ENCODE measurements around the gene SNX30.

The SNX30 gene

DNA sequence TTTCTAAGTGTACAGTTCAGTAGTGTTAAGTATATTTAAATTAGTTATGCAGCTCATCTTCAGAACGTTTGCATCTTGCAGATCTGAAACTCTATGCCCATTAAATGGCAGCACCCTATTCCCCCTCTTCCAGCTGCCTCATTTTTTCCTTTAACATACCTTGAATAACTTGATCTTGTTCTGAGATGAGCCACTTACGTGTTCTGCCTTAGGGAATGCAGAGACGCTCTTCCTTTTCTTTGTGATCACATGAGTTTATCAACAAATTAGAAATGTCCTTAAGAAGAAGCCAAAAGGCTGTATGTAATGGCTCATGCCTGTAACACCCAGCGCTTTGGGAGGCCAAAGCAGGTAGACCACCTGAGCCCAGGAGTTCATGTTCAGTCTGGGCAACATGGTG is 82.5 kb downstream of the SNX30 start:
- DNase-seq, result no peak

DNA sequence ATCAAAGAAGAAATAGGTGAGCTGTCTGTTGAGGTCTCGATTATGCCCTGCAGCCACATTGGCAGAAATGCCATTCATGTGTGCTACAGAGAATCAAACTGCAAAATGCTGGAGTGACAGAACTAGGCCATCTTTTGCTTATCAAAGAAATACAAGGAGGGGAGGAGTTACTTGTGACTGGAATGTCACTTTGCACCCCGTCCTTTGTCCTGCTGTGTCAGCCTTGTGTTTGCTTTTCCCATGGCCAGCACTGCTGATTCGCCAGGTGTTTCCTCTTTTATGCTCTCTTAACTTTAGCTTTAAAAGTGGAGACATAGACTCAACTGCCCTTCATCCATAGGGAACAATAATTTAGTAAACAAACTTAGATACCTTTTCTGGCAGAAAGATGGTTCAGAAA is 85.8 kb downstream of the SNX30 start:
- DNase-seq, result no peak

DNA sequence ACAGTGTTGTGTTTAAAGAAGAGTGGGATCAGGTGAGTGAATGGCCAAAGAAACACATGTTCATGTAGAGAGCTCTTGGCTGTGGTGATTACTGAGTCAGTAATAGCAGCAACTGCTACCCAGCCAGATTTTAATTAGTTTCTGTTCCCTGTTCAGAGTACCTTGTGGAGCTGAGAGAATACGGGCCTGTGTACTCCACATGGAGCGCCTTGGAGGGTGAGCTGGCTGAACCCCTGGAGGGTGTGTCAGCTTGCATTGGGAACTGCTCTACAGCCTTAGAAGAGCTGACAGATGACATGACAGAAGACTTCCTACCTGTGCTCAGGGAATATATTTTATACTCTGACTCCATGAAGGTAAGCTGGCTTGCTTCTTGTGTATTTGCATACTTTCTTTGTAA is 87.8 kb downstream of the SNX30 start:
- no peak for DNase-seq

DNA sequence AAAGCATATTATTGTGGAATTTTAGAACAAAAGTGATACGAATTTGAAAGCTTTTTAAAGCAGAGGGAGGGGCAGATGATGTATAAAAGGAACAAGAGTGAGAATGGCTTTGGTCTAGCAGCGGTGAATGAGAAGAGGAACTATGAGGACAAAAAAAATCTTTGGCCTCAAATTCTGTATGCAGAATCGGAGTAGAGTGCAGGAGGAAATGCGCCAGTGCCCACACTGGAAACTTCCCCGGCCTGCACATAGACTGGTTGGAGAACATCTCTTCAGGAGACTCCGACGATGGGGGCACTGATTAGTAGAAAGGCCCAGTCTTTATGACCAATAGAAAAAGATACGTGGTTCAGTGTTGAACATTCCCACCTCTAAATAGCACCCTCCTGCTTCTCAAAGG is 88.8 kb downstream of the SNX30 start:
- no peak for DNase-seq

DNA sequence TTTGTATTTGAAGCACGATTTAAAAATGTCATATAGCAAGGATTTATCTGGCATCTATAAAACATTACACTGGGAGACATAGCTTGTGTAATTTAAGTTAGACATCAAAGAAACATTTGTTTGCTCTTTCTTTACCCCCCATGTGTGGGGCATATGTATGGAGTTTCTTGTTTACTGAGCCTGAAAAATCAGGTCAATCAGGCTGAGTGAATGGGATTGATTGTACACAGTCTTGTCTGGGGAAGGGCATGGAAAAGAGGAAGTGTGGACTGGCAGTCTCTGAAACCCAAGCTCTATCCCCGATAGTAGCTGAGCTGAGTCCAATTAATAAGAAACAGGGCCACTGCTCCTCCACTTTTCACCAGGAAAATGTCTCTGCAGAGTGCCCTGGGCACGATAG is 90.7 kb downstream of the SNX30 start:
- DNase-seq, result no peak

DNA sequence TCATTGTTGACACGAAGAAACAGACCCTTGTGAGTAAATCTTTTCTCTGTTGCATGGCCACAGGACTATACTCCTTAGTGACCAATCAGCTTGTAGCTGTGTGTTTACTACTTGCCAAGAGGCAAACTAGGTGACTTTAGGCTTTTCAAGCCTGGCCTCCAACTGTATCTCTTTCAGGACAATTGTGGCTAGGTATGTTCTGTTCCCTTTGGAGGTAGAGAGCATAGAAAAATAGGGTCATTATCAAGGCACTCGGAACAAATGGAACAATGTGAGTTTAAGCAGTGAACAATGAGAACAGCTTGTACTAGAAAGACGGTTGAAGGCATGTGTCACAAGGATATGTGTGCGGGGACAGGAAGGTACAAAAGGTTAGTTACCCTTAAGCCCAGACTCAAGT is 92.0 kb downstream of the SNX30 start:
- no peak for DNase-seq

DNA sequence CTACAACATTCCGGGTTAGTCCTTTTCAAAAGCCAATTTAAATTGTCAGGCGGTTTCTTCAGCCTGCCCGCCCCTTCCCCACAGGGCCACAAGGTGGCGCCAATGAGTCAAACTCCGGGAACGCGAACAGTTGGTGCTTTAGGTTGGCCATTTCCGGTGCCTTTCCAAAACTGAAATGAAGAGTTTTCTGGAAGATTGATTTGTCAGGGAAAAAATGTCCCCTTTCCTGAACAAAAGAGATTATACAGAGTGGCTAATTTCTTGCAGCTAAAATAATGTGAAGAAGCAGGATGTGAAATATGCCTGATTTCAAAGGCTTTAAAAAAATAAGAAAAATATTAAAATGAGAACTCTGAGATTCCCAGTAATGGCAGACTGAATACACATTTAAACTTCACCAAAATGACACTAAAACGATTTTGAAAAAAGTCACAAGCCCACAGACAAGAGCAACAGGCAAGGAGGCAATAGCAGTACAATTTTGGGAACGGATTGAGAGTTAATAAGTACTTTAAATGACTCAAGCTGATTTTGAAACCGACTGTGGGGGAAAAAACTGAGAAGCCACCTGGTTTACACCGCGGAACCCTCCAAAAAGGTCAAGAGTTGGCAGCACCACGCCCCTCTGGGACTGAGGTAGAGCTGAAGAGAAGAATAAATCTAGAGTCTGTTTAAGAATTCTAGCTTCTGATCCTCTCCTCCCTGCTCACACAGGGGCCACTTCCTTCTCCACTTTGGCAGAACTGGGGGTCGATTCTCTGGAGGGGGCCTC is 94.4 kb downstream of the SNX30 start:
- DNase-seq, result no peak

DNA sequence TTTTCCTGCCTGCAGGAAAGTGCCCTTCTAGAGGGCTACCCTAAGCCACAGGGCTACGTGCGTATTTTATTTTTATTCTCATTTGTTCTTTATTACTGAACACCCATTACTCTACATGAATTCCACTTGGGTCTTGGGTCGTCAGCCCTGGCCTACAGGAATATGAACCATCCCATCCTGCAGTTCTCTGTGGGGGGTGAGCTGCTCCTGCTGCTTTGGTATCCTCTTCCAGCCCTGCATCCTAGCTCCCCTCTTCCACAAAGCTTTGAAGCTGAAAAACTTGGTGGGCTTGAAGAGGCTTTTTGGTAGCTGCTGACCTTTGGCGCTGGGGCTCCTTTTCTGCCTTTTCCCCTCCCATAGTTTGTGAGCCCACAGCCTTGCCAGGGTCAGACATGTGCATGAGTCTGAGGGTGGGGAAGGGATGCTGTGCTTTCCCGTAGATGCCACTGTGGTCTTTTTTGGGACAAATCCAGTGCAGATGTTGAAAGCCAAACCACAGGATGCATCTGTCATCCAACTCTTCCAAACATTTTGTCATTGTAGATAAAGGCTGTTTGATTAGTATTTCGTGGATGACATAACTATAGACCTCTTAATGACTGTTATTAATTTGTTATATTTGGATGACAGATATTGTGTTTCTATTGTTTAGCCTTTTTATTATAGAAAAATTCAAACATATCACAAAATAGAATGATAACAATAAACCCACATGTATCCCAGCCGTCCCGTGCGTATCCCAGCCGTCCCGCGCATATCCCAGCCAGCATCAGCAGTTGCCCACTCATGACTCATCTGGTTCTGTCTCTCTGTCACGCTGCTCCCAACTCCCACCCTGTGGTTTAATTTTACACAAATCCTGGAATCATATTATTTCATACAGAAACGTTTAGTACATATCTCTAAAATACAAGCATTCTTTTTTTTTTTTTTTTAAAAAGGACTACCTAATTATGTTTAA is 96.2 kb downstream of the SNX30 start:
- no peak for DNase-seq

DNA sequence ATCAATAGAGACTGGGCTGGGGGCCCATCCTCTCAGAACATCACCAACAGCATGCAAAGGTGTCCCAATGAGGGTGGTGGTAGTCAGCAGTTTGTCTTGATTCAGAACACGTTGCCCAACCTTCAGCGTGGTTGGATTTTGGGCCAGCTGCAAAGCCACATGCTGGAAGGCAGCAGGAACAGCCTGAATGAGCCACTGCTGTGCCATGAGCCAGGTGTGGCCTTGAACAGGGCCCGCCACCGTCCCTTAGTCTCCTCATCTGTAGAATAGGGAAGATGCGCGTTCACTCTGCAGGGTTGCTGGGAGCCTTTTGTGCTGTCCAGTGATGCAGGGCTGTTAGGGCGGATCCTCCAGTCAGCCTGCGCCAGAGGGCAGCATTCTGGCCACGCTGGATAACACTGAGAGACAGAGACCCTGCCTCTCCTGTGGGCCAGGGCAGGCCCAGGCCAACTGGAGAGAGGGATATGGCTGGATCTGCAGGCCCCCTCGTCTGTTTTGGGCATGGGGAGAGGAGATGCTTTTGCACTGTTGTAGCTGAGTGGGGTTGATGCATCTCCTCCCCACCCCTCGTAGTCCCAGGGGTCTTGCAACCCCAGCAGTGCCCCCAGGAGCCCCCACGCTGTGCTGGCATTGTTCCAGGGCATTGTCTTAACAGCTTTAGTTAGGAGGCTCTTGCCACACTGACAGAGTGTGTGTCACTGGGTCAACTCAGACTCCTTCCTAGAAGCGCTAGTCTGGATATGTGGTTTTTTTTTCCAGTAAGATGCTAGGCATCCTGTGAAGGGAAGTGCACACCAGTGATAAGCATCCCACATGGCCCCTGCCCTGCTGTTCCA is 98.0 kb downstream of the SNX30 start:
- DNase-seq, result no peak

DNA sequence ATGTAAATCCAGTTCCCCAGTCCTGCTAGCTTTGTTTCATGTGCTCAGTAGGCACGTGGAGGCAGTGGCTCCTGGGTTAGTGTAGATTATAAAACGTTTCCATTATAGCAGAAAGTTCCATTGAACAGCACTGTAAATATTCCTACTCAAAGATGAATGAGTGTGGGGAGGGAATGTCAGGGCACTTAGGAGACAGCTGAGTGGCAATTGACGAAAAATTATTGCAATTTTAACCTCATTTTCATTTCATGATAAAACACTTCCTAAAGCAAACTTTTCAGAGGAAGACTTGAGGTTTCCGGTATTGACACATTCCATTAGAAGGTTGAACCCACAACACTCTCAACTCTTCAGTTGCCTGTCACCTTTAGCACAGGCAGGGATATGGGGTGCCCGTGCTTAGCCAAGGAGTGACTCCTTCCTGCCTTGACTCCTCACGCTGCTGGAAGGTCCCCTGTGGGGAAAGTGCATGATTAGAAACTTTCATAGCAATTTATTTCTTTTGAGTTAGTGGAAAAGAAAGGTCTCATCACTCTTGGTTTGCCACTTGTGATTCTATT is 98.9 kb downstream of the SNX30 start:
- DNase-seq, result no peak

DNA sequence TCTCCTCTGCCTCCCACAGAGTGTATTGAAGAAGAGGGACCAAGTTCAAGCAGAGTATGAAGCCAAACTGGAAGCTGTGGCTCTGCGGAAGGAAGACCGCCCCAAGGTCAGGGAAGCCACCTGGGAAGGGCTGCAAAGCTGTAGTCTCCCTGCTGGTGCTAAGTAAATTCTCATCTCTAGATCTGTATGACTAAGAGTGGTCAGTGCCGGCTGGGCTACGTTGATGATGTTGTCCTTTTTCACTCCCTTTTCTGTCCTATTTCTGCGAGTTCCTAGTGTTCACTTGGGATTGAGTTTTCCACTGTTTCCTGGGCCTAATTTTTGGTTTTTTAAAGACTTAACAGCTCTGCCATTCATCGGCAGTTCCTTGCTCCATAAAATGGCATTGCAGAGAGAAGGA is 100.3 kb downstream of the SNX30 start:
- no peak for DNase-seq

DNA sequence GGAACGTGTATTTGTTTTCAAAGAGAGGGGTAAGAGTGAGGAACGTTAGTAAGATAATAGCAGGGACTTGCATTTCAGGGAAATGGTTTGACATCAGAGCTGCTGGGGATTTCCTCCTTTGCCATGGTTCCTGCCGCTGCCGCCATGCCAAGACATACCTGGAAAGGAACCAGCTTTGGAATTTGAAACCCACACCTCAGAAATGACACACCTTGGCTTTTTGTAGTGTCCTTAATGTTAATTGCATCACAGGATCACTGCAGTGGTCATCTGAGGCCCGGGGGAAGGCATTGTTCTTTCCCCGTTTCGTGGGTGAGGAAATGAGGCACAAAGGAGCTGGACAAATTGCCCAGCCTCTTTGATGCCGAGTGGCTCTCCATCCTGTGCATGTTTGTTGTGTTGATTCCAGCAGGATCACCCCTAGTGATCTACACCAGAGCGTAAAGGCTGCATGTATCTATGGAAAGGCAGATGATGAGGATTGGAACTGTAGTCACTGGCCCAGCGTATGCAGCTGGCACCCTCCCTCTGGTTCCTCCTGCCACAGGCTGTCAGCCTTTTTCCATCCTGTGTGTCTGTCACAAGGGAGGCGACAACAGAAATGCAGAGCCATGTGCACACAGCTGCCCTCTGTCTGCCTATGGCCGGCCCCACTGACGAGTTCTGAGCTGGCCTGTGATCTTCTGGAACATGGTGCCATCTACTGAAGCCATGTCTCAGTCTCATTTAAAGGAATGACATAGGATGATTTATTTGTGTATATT is 102.4 kb downstream of the SNX30 start:
- no peak for DNase-seq

DNA sequence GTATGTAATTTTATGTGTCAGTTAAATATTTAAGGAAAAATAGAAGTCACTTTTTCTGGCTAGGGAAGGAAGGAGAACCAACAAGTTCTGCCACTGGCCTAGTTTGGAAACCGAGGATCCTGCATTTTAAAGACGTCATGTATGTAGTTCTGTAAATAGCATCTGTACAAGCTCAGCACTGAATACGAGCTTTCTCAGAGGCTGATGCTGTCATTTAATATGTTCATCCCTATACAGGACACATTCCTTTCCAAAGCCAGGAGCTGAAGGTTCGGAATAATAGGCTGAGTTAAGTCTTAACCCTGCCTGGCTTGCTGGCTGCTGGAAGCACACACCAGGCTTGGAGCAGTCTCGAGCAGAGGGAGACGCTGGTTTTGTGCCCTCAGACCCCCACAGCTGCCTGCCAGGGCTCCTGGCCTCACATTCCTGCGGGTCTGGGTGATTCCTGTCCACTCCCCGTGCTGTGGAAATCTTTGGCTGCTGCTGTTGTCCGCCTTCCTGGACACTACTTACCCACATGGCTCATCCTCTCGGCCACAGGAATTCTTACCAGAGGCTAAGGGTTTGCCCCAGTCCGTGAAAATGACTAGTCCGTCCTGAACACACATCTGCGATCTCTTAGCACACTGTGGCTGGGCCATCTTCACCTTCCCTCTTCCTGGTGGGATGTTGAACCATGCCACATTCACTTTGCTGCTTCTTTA is 103.5 kb downstream of the SNX30 start:
- no peak for DNase-seq

DNA sequence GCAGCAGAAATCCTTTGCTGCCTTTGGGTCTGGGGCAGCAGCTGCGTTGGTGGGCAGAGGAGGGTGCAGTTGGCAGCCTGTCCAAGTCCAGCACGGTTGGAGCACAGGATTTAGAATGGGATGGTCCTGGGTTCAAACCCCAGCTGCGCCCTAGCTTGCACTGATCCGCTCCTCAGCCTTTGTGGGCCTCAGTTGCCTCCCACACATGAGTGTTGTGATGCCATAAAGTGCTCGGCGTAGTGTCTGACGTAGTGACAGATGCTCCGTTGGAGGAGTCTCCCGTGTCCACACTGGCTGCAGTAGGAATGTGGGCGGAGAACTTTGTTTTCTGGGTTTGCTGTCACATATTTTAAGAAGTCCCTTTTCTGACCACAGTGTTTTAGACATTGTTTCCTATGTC is 104.1 kb downstream of the SNX30 start:
- no peak for DNase-seq

DNA sequence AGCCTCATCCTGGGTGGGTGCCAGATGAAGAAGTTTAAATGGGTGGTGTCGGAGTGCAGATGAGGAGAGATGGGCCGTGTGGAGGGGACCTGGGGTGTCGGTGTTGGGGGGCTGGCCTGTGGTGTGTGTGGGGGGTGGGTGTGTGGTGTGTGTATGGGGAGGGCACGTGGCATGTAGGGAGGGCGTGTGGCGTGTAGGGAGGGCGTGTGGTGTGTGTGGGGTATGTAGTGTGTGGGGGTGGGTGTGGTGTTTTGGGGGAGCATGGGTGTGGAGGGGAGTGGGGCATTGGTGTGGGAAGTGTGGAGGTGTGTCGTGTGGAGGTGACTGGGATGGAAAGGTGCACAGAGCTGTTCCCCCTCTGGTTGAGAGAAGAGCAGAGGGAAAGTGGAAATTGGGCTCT is 105.6 kb downstream of the SNX30 start:
- DNase-seq, result no peak

DNA sequence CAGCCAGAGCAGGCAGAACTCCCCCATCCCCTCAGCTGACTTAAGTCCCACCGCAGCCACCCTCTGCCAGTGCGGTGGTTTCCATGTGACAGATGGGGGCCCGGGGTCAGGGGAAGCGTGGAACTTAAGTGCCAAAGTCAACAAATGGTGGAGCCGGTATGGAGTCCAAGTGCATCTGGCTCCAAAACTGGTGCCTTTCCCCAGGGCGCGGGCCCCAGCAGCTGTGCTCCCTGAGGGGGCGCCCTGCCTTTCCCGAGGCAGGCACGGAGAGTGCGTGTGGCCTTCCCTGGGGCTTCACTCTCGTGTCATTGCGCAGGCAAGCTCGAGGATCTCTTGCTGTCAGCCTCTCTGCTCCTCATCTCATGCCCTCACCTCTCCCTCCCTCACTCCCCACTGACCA is 106.3 kb downstream of the SNX30 start:
- DNase-seq, result peak; percentile 53

DNA sequence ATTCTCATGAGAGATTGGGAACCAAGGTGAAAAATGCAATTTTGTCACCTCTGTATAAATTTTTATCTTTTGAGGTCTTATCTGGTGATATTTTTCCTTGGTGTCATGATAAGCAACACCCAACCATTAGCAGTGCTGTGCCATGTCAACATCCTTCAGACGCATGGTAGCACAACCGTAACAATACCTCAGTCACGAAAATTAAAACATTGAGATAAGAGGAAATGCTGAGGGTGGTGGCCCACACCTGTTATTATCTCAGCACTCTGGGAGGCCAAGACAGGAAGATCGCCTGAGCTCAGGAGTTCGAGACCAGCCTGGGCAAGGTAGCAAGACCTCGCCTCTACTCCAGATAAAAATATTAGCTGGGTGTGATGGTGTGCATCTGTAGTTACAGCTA is 107.4 kb downstream of the SNX30 start:
- DNase-seq, result no peak

DNA sequence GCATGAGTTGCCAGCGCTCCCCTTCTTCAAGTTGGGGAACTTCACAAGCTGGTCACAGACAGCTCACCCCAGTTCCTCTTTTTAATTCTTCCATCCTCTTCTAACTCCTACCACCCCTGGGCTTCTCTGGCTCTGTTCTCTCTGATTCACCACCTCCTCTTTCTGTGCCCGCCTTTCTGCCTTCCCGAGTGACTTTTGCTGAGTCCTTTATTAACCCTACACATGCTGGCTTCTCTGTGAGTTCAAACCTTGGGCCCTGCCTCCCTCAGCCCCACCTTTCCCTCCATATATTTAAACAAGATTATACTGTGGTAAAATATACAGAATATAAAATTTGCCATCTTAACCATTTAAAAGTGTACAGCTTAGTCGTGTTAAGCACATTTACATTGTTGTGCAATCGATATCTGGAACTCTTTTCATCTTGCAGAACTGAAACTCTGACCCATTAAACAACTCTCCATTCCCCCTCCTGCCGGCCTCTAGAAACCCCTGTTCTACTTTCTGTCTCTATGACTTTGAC is 108.1 kb downstream of the SNX30 start:
- DNase-seq, result no peak

DNA sequence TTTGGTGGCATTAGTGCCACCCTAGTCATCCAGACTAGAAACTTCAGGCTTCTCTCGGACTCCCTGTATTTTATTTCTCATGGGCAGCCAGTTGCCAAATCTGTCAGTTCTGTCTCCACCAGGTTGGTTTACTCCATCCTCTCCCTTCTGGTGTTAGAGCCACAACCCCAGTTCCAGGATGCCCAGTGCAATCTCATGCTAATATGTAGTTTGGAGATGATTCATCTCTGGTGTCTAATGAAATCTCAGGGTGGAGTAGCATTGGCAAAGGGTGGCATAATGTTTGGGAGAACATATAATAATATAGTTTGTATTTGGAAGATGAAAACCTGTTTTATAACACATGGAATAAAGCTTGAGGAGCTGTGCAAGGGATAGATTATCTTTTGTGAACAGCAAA is 109.9 kb downstream of the SNX30 start:
- no peak for DNase-seq

DNA sequence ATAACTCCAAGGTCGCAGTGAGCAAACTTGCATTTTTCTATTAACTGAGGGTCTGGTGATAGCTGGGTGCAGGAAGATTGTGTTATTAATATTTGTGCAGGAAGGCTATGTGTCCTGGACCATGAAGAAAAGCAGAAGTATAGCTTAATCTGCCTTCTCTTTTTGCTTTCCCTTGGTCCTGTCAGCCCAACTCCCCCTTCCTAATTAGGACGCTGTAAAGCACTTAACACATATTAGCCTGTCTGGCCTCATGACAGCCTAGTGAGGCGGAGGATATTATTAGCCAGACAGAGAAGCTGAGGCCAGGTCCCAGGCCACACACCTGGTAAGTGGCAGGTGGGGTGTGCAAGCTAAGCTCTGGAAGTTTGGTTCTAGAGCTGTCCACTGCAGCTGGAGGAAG is 110.6 kb downstream of the SNX30 start:
- no peak for DNase-seq
